ENCODE measurements around the gene CBY1.

DNA sequence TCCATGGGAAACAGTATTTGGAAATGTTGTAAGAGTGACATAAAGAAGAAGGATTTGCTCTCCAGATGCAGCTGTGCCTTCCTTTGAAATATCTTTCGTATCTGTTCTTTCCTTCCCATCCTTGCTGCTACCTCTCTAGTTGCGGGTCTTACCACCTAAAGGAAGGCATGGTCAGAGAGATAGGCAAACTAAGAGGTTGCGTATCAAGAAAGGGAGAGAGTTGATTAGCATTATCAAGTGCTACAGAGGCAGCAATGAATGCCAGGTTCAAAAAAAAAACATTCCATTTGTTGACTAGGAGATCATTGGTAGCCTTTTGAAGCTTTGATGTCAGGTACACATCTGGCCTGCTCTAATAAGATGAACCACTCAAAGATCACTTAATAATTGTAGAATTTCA is 53.9 kb downstream of the CBY1 start:
- TF ChIP-seq TAF1 (IDR thresholded peaks at IDR 0.05; ENCODE audit: low read depth, low read length) = no peak
- no peak for TF ChIP-seq POLR2A (IDR thresholded peaks at IDR 0.05; ENCODE audit: low read depth, low read length)
- no peak for TF ChIP-seq POLR2AphosphoS5 (IDR thresholded peaks at IDR 0.05; ENCODE audit: low read depth, low read length)
